ENCODE measurements around the gene RPIA.

DNA sequence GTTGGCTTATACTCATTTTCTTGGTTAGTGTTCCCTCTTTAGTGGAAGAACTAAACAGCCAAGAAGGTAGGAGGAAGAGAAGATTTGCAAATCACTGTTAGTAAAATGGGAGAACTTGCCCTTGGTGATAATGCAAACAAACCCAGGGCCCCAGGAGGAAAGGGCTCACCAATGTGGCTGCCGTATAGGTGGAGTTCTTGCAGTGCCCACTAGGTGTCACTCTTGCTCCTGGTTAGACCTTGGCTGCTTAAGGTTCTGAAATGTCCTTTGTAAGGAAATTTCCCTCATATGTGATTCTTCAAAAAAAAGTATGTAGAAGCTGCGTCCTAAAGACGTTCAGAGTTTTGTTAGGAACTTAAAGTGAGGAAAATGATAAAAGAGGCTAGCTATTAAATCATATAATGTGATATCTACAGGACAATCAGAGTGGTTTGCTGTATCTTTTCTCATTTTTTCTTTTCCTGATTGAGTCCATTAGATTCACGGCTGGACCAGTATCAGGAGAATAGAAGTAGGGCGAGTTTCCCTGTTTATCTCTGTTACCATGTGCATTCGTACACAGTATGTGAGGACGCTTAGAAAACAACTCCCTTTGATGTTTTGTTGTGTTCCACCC lies 48.6 kb downstream of the RPIA start:
- TF ChIP-seq, protein P1, sequence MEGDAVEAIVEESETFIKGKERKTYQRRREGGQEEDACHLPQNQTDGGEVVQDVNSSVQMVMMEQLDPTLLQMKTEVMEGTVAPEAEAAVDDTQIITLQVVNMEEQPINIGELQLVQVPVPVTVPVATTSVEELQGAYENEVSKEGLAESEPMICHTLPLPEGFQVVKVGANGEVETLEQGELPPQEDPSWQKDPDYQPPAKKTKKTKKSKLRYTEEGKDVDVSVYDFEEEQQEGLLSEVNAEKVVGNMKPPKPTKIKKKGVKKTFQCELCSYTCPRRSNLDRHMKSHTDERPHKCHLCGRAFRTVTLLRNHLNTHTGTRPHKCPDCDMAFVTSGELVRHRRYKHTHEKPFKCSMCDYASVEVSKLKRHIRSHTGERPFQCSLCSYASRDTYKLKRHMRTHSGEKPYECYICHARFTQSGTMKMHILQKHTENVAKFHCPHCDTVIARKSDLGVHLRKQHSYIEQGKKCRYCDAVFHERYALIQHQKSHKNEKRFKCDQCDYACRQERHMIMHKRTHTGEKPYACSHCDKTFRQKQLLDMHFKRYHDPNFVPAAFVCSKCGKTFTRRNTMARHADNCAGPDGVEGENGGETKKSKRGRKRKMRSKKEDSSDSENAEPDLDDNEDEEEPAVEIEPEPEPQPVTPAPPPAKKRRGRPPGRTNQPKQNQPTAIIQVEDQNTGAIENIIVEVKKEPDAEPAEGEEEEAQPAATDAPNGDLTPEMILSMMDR (IDR thresholded peaks at IDR 0.05; ENCODE audit: low read depth, low read length) = peak; percentile 92
- no peak for TF ChIP-seq POLR2A (IDR thresholded peaks at IDR 0.05; ENCODE audit: extremely low read depth, insufficient read length)
